Activated naive CD4-positive, alpha-beta T cell (primary cell): ENCODE results near the gene PAX6.

ENCODE experiments used
- DNase-seq, 4 experiments: peaks; one replicate each; lab custom pipeline; 2025; lab: John Stamatoyannopoulos, UW

PAX6 gene

GRCh38 chr11:31810779-31811647 is at the start of gene PAX6:
Gene PAX6, minus strand, starts transcription at chr11:31811322. Its CDS starts 4,911 bp downstream, at chr11:31806411.
- no peak for DNase-seq

GRCh38 chr11:31860391-31860790 is 49.3 kb upstream of the PAX6 start:
- DNase-seq, result no peak

- no peak for DNase-seq
Observed at GRCh38 chr11:31856248-31856647, 45.1 kb upstream of the PAX6 start.

GRCh38 chr11:31855466-31855865 is 44.3 kb upstream of the PAX6 start:
- DNase-seq, result no peak

- no peak for DNase-seq
Observed at GRCh38 chr11:31850365-31850764, 39.2 kb upstream of the PAX6 start.

GRCh38 chr11:31847761-31848160 is 36.6 kb upstream of the PAX6 start:
- DNase-seq, result no peak

GRCh38 chr11:31845331-31845730 is 34.2 kb upstream of the PAX6 start:
- no peak for DNase-seq

- no peak for DNase-seq
Observed at GRCh38 chr11:31844351-31844750, 33.2 kb upstream of the PAX6 start.

- DNase-seq, result no peak
Observed at GRCh38 chr11:31841435-31841834, 30.3 kb upstream of the PAX6 start.

GRCh38 chr11:31834237-31834636 is 23.1 kb upstream of the PAX6 start:
- DNase-seq, result no peak

- no peak for DNase-seq
Observed at GRCh38 chr11:31830406-31830805, 19.3 kb upstream of the PAX6 start.

- no peak for DNase-seq
Observed at GRCh38 chr11:31828217-31828616, 17.1 kb upstream of the PAX6 start.

- DNase-seq, result no peak
Observed at GRCh38 chr11:31827455-31828206, 16.5 kb upstream of the PAX6 start.

- DNase-seq, result no peak
Observed at GRCh38 chr11:31826536-31827438, 15.7 kb upstream of the PAX6 start.

- no peak for DNase-seq
Observed at GRCh38 chr11:31825838-31826484, 14.8 kb upstream of the PAX6 start.

GRCh38 chr11:31824879-31825837 is 14.0 kb upstream of the PAX6 start:
- DNase-seq, result no peak

GRCh38 chr11:31824332-31824878 is 13.3 kb upstream of the PAX6 start:
- no peak for DNase-seq

- no peak for DNase-seq
Observed at GRCh38 chr11:31823644-31824331, 12.7 kb upstream of the PAX6 start.

GRCh38 chr11:31822927-31823643 is 12.0 kb upstream of the PAX6 start:
- DNase-seq, result no peak
